AG08395 (cell line): ENCODE data around the gene MSX1.
"Not testable (repeated sequence)": the region's sequence is repeated elsewhere in the genome, so short reads cannot be mapped to it uniquely, and the experiment has no call there.

Source experiments
- DNase-seq: peaks from one replicate; pipeline ENCODE4 v3.0.0; 2012; ENCODE audit warnings: mixed read lengths, low spot score

MSX1 gene

DNA sequence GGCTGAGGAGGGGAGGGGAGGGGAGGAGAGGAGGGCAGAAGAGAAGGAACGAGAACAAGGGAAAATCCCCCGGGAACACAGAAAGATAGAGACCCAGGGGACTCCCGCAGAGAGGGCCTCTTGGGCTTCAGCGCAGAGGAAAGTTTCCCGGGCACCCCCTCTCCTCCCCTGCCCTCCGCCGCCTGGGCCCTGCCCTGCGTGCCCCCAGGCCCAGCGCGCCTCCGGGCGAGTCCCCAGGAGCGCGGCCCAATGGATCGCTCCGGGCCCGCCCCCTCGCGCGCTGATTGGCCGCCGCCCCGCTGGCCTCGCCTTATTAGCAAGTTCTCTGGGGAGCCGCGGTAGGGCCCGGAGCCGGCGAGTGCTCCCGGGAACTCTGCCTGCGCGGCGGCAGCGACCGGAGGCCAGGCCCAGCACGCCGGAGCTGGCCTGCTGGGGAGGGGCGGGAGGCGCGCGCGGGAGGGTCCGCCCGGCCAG is at the start of gene MSX1:
Gene MSX1 (plus strand): TSS at position 341 of the 474 bp plus-strand sequence. CDS start 235 bp downstream, outside the sequence.
- peak; percentile 97 for DNase-seq

GRCh38 chr4:4810092-4810774 is 49.2 kb upstream of the MSX1 start:
- no peak for DNase-seq

DNA sequence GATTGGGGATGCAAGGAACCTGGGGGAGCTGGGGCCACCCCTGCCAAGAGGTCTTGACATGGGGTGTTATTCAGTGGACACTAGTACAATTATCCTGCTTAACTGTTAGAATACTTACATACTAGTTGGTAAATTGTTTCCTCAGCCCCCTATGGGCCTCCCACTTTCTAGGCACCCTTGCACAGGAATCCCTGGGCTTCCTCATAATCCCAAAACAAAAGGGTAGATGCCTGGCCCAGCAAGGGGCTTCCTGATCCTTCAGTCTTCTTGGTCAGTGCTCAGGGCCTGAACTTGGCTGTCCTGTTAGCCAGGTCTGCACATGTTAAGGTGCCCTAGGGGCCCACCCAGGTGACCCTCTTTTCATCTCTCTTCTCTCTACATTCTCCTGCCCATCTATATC is 48.7 kb upstream of the MSX1 start:
- no peak for DNase-seq

DNA sequence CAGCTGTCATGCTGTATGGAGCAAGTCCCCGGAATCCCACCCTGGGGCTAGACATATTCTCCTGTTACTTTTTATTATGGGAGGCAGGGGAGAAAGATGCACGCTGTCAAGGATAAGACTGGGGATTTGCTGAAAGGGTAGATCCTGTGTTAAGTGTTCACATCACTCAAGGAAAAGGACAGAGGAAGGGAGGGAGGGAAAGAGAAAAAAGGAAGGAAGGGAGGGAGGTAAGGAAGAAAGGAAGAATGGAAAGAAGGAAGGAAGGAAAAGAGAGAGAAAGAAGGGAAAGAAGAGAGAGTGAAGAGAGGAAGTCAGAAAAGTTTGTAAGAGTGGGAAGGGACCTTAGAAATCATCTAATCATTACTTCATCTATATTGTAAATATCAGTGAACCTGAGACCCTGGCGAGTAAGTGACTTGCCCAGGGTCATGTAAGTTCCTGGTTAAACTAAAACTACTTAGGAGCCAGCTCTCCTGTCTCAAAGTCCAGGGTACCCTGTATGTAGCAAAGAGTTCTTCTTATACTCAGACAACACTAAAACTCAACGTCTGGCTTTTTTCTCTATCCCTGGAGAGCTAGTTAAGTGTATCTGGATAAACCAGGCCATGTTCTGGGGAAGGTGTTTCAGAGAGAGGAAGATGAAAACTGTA is 47.2 kb upstream of the MSX1 start:
- no peak for DNase-seq

DNA sequence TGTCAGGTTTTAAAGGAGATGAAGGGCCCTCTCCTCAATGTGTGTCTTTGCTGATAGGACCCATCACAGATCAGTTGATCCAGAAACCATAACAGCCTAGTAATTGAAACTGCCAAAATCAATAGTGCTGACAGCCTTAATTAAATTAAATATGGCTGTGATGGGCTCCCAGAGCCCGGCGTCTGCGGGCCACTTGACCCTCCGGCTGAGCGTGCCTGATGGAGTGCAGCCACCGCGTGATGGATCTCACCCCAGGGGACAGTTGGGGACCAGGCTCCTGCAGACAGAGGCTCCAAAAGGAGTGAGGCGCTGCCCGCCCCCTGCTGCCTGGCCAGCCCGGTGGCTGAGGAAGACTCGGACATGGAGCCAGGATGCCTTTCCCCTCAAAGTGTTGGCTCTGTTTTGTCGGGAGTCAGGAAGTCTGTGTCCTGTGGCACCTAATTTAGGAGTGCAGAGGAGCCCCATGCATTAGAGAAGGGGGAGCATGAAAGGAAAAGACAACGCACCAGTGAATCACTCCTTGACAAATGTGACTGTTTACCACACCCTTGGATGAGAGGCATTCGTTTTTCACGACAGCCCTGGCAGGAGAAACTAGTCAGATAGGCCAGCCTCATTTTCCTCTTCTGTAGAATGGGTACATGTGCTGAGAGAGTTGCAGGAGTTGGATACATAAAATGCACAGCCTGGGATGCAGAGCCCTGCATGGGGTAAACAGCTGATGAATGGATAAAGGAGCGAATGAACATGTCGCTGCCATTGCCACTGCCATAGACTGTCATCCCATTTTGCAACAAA is 40.9 kb upstream of the MSX1 start:
- no peak for DNase-seq

GRCh38 chr4:4819213-4819606 is 40.3 kb upstream of the MSX1 start:
- DNase-seq = no peak

- no peak for DNase-seq
Observed at GRCh38 chr4:4820261-4820660, 39.2 kb upstream of the MSX1 start.

DNA sequence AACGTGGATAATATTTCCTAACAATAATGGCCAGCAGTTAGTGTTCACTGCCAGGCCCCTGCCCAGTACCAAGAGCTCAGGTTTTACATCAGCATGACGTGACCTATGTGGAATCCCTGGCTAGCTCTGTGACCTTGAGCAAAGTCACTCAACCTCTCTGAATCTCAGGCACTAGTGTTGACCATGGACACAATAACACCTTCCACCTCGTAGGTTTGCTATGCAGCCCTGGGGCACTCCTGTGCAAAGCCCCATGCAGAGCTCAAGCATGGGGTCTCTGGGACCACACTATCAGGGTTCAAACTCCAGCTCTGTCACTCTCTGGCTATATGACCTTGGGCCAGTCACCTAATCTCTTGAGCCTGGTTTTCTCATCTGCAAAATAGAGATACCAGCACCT is 38.7 kb upstream of the MSX1 start:
- no peak for DNase-seq

DNA sequence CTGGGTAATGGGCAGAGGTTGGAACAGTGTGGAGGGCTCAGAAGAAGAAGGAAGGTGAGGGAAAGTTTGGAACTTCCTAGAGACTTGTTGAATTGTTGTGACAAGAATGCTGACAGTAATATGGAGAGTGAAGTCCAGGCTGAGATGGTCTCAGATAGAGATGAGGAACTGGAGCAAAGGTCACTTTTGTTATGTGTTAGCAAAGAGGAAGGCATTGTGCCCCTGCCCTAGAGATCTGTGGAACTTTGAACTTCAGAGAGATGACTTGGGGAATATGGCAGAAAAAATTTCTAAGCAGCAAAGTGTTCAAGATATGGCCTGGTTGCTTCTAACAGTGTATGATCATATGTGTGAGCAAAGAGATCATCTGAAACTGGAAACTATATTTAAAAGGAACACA is 37.9 kb upstream of the MSX1 start:
- DNase-seq = no peak

DNA sequence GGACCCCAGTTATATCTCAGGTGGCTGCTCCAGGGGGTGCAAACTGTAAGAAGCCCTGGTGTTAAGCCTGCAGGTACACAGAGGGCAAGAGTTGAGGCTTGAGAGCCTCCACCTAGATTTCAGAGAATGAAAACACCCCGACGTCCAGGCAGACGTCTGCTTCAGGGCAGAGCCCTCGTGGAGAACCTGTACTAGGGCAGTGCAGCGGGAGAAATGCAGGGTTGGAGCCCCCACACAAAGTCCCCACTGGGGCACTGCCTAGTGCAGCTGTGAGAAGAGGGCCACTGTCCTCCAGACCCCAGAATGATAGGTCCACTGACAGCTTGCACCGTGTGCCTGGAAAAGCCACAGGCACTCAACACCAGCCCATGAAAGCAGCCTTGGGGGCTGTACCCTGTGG is 37.2 kb upstream of the MSX1 start:
- not testable (repeated sequence) for DNase-seq

GRCh38 chr4:4823621-4824162 is 35.8 kb upstream of the MSX1 start:
- no peak for DNase-seq

DNA sequence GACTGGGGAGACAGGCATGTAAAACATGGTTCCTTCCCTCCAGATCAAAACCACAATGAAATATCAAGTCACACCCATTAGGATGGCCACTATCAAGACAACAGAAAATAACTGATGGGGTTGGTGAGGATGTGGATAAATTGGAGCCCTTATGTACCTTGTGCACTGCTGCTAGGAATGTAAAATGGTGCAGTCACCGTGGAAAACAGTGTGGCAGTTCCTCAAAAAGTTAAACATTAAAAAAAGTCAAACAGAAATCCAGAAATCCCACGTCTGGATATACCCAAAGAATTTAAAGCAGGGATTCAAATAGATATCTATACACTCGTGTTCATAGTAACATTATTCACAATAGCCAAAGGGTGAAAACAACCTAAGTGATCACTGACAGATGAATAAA is 35.2 kb upstream of the MSX1 start:
- DNase-seq = no peak

GRCh38 chr4:4825431-4825830 is 34.0 kb upstream of the MSX1 start:
- DNase-seq = no peak

- no peak for DNase-seq
Observed at GRCh38 chr4:4829837-4830236, 29.6 kb upstream of the MSX1 start.

- DNase-seq = no peak
Observed at GRCh38 chr4:4831266-4831665, 28.2 kb upstream of the MSX1 start.

GRCh38 chr4:4831825-4832224 is 27.6 kb upstream of the MSX1 start:
- DNase-seq = no peak

DNA sequence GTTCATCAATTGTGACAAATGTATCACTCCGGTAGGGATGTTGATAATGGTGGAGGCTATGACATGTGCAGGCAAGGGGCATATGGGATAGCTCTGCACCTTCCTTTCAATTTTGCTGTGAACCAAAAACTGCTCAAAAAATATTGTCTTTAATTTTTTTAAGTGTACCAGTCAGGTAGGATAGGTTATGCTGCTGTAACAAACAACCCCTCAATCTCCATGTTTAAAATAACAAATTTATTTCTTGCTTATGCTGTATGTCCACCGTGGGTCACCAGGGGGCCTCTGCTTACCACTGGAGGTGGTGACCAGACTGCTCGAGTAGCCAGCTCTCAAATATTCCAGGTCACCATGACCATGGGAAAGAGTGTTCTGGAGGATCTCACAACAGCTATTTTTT is 23.4 kb upstream of the MSX1 start:
- no peak for DNase-seq

GRCh38 chr4:4837316-4837715 is 22.1 kb upstream of the MSX1 start:
- peak; percentile 68 for DNase-seq

- DNase-seq = peak; percentile 54
Observed at GRCh38 chr4:4838051-4838935, 21.2 kb upstream of the MSX1 start.

DNA sequence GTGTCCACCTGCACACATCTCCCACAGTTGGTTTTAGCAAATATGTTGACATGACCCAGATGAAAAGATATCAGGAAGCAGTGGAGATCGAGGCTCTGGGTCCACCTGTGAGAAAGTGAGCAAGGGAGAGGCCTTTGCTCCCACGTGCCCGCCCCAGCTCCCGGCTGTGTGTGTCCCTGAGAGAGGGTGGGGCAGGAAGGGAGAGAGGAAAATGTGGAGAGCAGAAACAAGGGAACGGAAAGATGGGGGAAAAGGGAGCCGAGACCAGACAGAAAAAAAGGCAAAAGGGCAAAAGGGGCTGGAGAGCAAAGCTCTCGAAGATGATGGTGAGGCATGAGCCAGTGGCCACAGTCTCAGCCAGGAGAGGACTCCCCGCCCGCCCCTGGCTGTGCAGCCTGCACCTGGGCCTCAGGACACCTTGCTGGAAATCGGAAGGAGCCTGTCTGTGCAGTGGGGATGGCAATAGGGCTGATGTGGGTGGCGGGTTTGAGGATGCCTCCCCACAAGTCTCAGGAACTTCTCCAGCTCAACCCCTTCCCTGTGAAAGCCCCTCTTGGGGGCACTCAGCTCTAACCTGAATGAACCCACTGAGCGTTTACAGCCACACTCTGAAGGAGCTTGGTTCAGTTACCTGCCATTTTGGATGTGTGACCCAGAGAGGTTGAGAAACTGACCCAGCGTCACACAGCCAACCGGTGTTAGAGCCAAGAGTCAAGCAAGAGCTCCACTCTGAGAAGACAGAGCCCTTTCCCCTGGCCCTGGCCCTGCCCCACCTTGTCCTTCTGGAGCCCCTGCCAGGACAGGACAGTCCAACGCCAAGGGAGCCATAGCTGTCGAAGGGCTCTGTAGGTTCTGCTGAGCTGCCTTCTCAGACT is 20.3 kb upstream of the MSX1 start:
- DNase-seq = no peak

- DNase-seq = no peak
Observed at GRCh38 chr4:4840351-4840750, 19.1 kb upstream of the MSX1 start.
